CD14-positive monocyte (primary cell): ENCODE measurements around the gene NCKAP1. TPM values are rescaled to one million over a fixed set of nuclear protein-coding genes. Genes with fewer than 3 reads are reported as not detected.

ENCODE experiments used
- DNase-seq, 3 donors: peaks; one replicate each; pipeline ENCODE4 v3.0.0-alpha.2; 2011 to 2022
- H2AFZ ChIP-seq: 2 replicates; pipeline ENCODE4 v1.6.0; 2012; ENCODE audit warnings: mild to moderate bottlenecking, low read depth, low read length, inconsistent platforms; ENCODE audit not compliant: insufficient read depth, poor library complexity, severe bottlenecking
- H3K27ac ChIP-seq, 2 donors: 1 replicate in 1 of 2; 2 replicates in 1 of 2; pipeline ENCODE4 v1.5.1; 2012 to 2013; ENCODE audit warnings: low read length in 2 of 2, control low read depth in 1 of 2, inconsistent platforms in 1 of 2, low read depth in 1 of 2, mild to moderate bottlenecking in 1 of 2
- H3K27me3 ChIP-seq, 2 donors: one replicate each; pipeline versions ENCODE4 v1.6.0 to v1.6.1; 2011 to 2013; ENCODE audit warnings: low read length in 2 of 2; ENCODE audit not compliant: control insufficient read depth in 2 of 2, insufficient read depth in 2 of 2
- H3K36me3 ChIP-seq, 2 donors: replicated peaks in 1 of 2; 1 replicate in 1 of 2; 2 replicates in 1 of 2; pipeline versions ENCODE4 v1.5.1 to v1.6.1; 2012 to 2013; ENCODE audit warnings: low read length in 2 of 2, control low read depth in 1 of 2, inconsistent platforms in 1 of 2, mild to moderate bottlenecking in 1 of 2; ENCODE audit not compliant: insufficient read depth in 2 of 2, control insufficient read depth in 1 of 2
- H3K4me1 ChIP-seq, 2 donors: 1 replicate in 1 of 2; 2 replicates in 1 of 2; pipeline versions ENCODE4 v1.5.1 to v1.6.1; 2012 to 2013; ENCODE audit warnings: low read length in 2 of 2, control low read depth in 1 of 2, inconsistent platforms in 1 of 2, mild to moderate bottlenecking in 1 of 2, moderate library complexity in 1 of 2; ENCODE audit not compliant: insufficient read depth in 2 of 2, control insufficient read depth in 1 of 2
- H3K4me2 ChIP-seq: replicated peaks from 2 replicates; pipeline ENCODE3; 2012; ENCODE audit warnings: low read length, moderate library complexity, mild to moderate bottlenecking; ENCODE audit not compliant: poor library complexity, severe bottlenecking; ENCODE audit errors: extremely low read depth
- H3K4me3 ChIP-seq, 3 experiments: fragments of 200-600 bp in 1 of 3; sonication (generic) in 1 of 3; replicated peaks in 1 of 3; 1 replicate in 2 of 3; 2 replicates in 1 of 3; pipeline ENCODE4 v1.5.1; 2011 to 2013; ENCODE audit warnings: low read length in 3 of 3, mild to moderate bottlenecking in 3 of 3, control low read depth in 2 of 3, low read depth in 2 of 3, inconsistent platforms in 1 of 3, moderate library complexity in 1 of 3
- H3K79me2 ChIP-seq: 2 replicates; pipeline ENCODE4 v1.6.0; 2012; ENCODE audit warnings: mild to moderate bottlenecking, control low read depth, inconsistent platforms, low read length, moderate library complexity; ENCODE audit not compliant: insufficient read depth
- H3K9ac ChIP-seq: 2 replicates; pipeline ENCODE4 v1.6.0; 2017; ENCODE audit warnings: low read length, mild to moderate bottlenecking; ENCODE audit not compliant: insufficient read depth, poor library complexity, severe bottlenecking
- H3K9me3 ChIP-seq, 2 donors: replicated peaks in 1 of 2; 1 replicate in 1 of 2; 2 replicates in 1 of 2; pipeline versions ENCODE4 v1.5.1 to v1.6.1; 2012 to 2013; ENCODE audit warnings: low read length in 2 of 2, control low read depth in 1 of 2; ENCODE audit not compliant: control insufficient read depth in 1 of 2, insufficient read depth in 1 of 2
- H4K20me1 ChIP-seq: 2 replicates; pipeline ENCODE4 v1.6.0; 2012; ENCODE audit warnings: mild to moderate bottlenecking, low read length, control low read depth, moderate library complexity; ENCODE audit not compliant: insufficient read depth
- H3K27ac Mint-ChIP-seq, 7 donors: one replicate each; pipeline ENCODE4 v1.8.0; 2020; ENCODE audit warnings: mild to moderate bottlenecking in 7 of 7, mixed read lengths in 7 of 7, moderate library complexity in 6 of 7, inconsistent platforms in 2 of 7
- H3K27me3 Mint-ChIP-seq, 3 donors: one replicate each; pipeline ENCODE4 v1.8.0; 2021 to 2022; ENCODE audit warnings: low read depth in 3 of 3, mild to moderate bottlenecking in 3 of 3, mixed read lengths in 3 of 3, moderate library complexity in 3 of 3, inconsistent platforms in 1 of 3
- H3K36me3 Mint-ChIP-seq, 2 donors: one replicate each; pipeline ENCODE4 v1.8.0; 2020; ENCODE audit warnings: mixed read lengths in 2 of 2, inconsistent platforms in 1 of 2, mild to moderate bottlenecking in 1 of 2
- H3K4me1 Mint-ChIP-seq: one replicate; pipeline ENCODE4 v1.8.0; 2020; ENCODE audit warnings: mild to moderate bottlenecking, mixed read lengths
- H3K4me3 Mint-ChIP-seq, 2 donors: one replicate each; pipeline ENCODE4 v1.8.0; 2020; ENCODE audit warnings: mild to moderate bottlenecking in 2 of 2, mixed read lengths in 2 of 2, moderate library complexity in 1 of 2
- H3K9me3 Mint-ChIP-seq, 7 donors: one replicate each; pipeline ENCODE4 v1.8.0; 2020 to 2022; ENCODE audit warnings: mixed read lengths in 7 of 7, mild to moderate bottlenecking in 6 of 7, moderate library complexity in 6 of 7, inconsistent platforms in 2 of 7
- WGBS: methylation state at CpG from one replicate; pipeline ENCODE4 v1.1.5; 2013; ENCODE audit warnings: missing lambda C conversion rate; ENCODE audit not compliant: insufficient coverage; 5-methylcytosine and 5-hydroxymethylcytosine counted together
- intact Hi-C, 2 donors: fragments of 100-400 bp; cut with micrococcal nuclease; formaldehyde crosslinking; loops; one replicate each; pipeline versions ENCODE4 v1.15.0 to v1.15.1; 2023
- polyA plus RNA-seq, 3 donors: library from polyadenylated mRNA; depleted of rRNA in 1 of 3; unstranded in 2 of 3; stranded (reverse) in 1 of 3; fragments of 300-500 nt in 2 of 3; fragments of >200 nt in 1 of 3; fragmentation: Illumina TruSeq in 2 of 3; gene quantifications; 1 replicate in 2 of 3; 2 replicates in 1 of 3; pipeline ENCODE4 v1.2.3, GENCODE V29; 2012 to 2021
- TF ChIP-seq, protein P1 (sequence below): fragments of 200-600 bp; IDR thresholded peaks from one replicate; pipeline ENCODE4 v1.8.0; 2022; ENCODE audit warnings: antibody characterized with exemption, mild to moderate bottlenecking

The NCKAP1 gene
- polyA plus RNA-seq, 3 donors = 0.01 TPM; not detected in 2

DNA sequence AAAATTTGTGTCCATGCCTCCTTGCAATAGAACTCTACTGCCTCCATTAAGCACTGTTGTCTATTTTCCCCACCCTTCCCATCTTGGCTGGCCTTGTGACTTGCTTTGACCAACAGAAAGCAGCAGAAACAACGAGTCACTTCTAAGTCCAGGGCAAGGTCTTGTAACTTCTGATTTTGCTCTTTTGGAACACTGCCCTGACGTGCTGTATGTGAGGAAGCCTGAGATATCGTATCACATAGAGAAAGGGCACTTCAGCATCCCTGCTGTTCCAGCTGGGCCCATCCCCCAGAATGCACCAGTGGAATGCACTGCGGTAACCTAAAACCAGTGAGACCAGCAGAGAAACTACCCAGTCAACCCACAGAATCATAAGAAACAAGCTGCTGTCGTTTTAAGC is 28.1 kb downstream of the NCKAP1 start:
- no peaks in the 10 kb centered on the region for H3K4me1 Mint-ChIP-seq
- no peak for DNase-seq
- H3K27ac Mint-ChIP-seq = no peak overlapping the region
- intact Hi-C loops = no loop called here
- Histone ChIP-seq H3K27ac (no peak overlapping the region), H3K79me2 (no peaks in the 10 kb centered on the region), H3K9me3 (no peaks in the 10 kb centered on the region), H3K4me2 (no peak overlapping the region), H3K36me3 (no peaks in the 10 kb centered on the region), H2AFZ (no peak overlapping the region), H3K4me1 (no peaks in the 10 kb centered on the region), H3K4me3 (no peak overlapping the region), H3K27me3 (peaks cover 30 to 47% of the 10 kb centered on the region in 2 donors), H4K20me1 (no peaks in the 10 kb centered on the region), H3K9ac (no peak overlapping the region)
- TF ChIP-seq, protein P1, sequence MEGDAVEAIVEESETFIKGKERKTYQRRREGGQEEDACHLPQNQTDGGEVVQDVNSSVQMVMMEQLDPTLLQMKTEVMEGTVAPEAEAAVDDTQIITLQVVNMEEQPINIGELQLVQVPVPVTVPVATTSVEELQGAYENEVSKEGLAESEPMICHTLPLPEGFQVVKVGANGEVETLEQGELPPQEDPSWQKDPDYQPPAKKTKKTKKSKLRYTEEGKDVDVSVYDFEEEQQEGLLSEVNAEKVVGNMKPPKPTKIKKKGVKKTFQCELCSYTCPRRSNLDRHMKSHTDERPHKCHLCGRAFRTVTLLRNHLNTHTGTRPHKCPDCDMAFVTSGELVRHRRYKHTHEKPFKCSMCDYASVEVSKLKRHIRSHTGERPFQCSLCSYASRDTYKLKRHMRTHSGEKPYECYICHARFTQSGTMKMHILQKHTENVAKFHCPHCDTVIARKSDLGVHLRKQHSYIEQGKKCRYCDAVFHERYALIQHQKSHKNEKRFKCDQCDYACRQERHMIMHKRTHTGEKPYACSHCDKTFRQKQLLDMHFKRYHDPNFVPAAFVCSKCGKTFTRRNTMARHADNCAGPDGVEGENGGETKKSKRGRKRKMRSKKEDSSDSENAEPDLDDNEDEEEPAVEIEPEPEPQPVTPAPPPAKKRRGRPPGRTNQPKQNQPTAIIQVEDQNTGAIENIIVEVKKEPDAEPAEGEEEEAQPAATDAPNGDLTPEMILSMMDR = no peak
- peak overlapping the region in 1 of 2 donors; percentile 49 for H3K4me3 Mint-ChIP-seq
- H3K9me3 Mint-ChIP-seq = no peaks in the 10 kb centered on the region
- H3K36me3 Mint-ChIP-seq = no peaks in the 10 kb centered on the region
- 87% methylated on average over 3 of the region's 5 CpGs for WGBS
- H3K27me3 Mint-ChIP-seq = peaks cover 18 to 41% (median 23%) of the 10 kb centered on the region in 3 donors

DNA sequence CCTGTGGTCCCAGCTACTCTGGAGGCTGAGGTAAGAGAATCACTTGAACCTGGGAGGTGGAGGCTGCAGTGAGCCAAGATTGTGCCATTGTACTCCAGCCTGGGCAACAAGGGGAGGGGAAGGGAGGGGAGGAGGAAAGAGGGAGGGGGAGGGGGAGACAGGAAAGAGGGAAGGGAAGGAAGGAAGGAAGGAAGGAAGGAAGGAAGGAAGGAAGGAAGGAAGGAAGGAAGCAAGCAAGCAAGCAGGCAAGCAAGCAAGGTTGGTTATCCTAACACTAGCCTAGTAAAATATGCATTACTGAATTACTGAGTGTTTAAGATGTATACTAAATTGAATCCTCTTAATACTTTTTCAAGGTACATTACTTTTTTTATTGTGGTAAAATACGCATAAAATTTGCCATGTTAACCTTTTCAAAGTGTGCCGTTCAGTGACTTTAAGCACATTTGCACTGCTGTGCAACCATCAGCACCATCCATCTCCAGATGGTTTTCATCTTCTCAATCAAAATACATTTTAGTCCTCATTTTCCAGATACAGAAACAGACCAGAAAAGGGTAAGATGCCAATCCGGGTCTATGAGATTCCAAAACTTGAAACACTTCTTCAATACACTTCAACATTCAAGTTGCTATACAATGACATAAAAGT is 28.9 kb downstream of the NCKAP1 start:
- no peaks in the 10 kb centered on the region for H3K4me1 ChIP-seq
- no peak overlapping the region for H3K9ac ChIP-seq
- TF ChIP-seq, protein P1 = no peak
- no peak overlapping the region for H2AFZ ChIP-seq
- intact Hi-C loops = no loop called here
- no peak overlapping the region for H3K4me2 ChIP-seq
- H3K9me3 Mint-ChIP-seq = no peaks in the 10 kb centered on the region
- 100% methylated on average over 1 of the region's 3 CpGs for WGBS
- DNase-seq = no peak
- H3K27me3 ChIP-seq = peaks cover 26 to 40% of the 10 kb centered on the region in 2 donors
- no peaks in the 10 kb centered on the region for H3K79me2 ChIP-seq
- H3K4me3 Mint-ChIP-seq = no peak overlapping the region
- H3K27ac ChIP-seq = no peak overlapping the region
- no peaks in the 10 kb centered on the region for H4K20me1 ChIP-seq
- H3K36me3 ChIP-seq = no peaks in the 10 kb centered on the region
- no peaks in the 10 kb centered on the region for H3K9me3 ChIP-seq
- no peaks in the 10 kb centered on the region for H3K36me3 Mint-ChIP-seq
- no peak overlapping the region for H3K27ac Mint-ChIP-seq
- no peak overlapping the region for H3K4me3 ChIP-seq
- peaks cover 19 to 37% (median 20%) of the 10 kb centered on the region in 3 donors for H3K27me3 Mint-ChIP-seq
- no peaks in the 10 kb centered on the region for H3K4me1 Mint-ChIP-seq
